HG03432 (cell line): ENCODE measurements around the gene ASPDH.
"Not testable (repeated sequence)": the region's sequence is repeated elsewhere in the genome, so short reads cannot be mapped to it uniquely, and the experiment has no call there.

Source experiments
- ATAC-seq: cut with Tn5 transposase; IDR thresholded peaks from one replicate; pipeline ENCODE4 v1.9.1; 2021; ENCODE audit warnings: mild to moderate bottlenecking, moderate library complexity; ENCODE audit not compliant: unreplicated experiment

ASPDH gene

DNA sequence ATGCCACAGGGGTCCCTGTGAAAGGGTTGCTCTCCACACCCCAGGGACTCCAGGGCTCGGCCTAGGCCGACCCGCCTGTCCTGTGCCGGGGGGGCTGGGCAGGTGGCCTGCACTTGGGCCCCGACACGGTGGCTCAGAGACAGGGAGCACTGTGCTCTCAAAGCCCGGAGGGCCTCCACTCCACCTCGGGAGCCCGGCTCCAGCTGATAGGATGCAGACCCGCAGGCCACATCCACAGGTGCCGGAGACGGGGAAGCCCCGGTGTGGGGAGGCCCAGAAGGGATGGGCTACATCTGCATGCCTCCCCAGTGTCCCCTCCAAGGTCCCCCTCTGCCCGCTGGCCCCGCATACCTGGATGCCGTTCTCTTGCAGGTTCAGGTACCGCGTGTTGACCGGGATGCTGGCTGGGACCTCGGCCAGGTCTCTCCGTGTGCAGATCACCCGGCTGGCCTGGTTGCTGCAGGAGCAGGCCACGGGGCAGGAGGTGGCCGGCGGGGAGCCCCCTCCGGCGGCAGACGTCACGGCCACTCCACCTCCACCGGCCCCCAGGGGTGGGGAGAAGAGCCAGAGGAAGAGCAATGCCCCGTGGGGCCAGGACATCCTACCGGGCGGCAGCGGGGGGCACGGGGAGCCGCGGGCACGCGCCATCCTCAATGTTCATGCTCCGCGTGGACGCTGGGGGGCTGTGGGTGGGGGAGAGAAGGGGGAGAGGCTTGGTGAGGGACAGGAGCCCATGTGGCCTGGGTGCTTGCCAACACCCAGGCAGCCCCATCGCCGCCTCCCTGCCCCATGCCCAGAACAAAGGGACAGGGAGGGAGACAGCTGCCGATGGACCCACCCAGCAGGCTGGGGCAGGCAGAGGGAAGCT, 34.7 kb upstream of the ASPDH start:
- no peak for ATAC-seq

DNA sequence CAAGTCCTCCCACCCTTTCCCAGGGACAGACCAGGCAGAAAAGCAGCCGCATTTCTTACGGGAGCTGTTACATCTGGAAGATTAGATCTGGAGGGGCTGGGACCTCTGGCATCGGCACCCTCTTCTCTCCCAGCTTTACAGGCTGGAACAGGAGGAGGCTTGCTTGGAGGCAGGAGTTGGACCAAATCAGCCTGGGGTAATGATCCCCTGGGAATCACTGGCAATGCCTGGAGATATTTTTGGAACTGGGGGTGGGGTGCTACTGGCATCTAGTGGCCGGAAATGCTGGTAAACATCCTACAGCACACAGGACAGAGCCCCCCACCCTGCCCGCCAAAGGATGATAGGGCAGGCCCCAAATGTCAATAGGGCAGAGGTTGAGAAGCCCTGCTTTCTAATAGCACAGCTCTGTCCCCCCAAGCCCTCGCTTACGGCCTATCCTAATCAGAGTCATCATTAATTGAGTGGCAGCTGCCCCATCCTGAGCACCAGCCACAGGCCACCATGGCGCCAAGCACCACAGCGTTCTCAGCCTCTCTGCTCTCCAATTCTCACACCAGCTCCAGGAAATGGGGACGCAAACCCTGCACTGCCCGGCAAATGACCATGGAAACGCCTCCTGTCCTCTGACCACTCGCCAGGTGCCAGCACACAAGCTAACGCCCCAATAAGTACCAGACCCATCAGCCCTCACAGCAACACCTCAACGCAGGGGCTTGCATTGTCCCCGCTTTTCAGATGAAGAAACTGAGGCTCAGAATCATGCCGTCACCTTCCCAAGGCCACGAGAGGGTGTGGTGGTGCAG, 33.9 kb upstream of the ASPDH start:
- ATAC-seq = no peak

DNA sequence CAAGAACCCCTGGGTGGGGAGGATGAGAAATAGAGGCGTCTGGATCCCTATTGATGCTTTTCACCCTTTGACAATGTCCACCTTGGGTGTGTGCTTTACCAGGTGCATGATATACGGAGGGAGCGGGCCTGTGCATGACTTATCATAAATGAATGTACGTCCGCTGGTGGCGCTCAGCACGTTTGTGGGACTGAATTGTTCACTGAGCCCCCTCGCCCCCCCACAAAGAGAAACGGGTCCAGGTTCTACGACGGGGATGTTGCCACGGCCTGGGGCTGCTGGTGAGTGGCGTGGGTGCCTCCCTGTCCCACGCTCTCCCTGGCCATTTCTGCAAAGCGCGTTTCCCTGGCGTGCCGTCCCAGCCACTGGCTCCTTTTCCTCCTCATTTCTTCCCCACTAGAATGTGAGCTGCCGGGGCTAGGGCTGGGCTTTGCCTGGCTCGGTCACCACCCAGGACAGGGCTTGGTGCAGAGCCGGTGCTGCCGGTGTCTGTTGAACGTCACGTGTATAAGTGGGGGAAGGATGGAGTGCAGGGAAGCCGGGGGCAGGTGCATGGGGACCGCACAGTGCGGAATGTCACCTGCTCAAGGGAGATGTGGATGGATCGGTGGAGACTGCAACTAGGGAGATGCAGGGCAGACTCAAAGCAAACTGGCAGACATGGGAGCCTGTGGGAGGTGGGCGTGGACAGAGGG, 33.0 kb upstream of the ASPDH start:
- no peak for ATAC-seq

DNA sequence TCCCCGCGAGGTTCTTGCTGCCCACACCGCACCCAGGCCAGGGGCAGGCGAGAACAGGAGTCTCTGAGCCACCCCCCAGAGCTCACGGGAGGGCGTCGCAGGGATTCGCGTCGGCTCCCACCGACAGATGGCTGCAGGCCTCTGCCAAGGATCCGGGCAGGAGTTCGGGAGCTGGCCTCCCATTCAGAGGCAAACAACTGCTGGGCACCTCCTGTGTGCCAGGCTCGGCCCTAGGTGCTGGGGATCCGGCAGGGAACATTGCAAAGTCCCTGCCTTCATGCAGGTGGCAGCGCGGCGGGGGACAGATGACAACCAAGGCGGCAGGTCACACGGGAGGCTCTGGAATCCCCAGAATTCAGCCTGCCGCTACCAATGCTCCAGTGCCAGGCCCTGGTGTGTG, 29.2 kb upstream of the ASPDH start:
- no peak for ATAC-seq

DNA sequence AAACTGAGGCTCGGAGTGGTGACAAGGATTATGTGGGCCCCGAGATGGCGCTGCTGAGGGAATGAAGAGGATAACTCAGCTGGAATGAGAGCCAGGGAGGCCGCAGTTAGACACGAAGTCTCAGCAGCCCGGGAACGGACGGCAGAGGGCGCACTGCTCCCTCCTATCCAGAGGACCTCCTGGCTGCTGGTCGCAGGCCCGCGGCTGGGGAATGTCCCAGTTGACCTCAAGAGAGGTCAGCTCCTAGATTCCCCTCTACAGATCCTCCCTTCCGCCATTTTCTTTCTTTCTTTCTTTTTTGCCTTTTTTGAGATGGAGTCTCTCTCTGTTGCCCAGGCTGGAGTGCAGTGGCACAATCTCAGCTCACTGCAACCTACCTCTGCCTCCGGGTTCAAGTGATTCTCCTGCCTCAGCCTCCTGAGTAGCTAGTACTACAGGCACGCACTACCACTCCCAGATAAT, 24.1 kb upstream of the ASPDH start:
- no peak for ATAC-seq

DNA sequence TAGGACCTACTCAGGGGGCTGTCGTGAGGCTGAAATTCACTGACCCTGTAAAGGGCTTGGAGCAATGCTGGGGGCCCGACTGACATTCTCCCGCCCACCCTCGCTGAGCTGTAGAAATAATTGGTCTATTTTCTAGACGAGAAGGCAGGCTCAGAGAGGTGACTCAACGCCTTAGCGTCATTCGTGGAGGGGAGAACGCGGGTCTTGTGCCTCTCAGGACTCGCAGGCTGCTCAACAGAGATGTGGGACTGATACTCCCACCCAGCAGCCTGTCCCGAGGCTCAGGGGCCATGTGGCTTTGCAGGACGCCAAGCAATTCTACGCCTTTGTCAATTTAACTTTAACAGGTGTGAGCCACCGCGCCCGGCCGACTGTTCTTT, 23.6 kb upstream of the ASPDH start:
- no peak for ATAC-seq

DNA sequence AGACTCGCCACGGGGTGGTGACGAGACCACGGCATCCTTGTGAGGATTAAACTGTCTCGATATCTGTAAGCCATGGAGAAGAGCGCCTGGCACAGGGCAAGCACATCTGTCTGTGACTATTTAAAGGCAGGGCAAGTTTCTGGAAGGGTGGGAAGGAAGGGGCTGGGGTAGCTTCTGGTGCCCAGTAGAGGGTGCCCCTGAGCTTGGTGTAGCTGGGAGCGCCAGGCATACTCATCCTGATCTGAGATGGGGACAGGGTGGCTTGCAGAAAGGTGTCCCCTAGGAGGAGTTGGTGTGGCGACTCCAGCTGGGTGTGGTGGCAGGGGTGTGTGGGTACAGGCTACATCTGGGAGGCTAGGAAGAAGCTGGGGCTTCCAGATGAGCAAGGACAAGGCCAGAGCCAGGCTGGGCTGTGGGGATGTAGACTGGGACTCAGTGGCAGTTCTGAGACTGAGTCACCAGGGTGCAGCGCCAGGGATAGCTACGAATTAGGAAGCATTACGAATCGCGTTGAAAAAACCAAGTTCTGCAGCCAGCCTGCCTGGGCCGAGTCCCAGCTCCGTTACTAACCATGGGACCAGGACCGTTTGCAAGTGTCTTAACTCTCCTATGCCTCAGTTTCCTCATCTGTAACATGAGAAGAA, 23.1 kb upstream of the ASPDH start:
- ATAC-seq = no peak

DNA sequence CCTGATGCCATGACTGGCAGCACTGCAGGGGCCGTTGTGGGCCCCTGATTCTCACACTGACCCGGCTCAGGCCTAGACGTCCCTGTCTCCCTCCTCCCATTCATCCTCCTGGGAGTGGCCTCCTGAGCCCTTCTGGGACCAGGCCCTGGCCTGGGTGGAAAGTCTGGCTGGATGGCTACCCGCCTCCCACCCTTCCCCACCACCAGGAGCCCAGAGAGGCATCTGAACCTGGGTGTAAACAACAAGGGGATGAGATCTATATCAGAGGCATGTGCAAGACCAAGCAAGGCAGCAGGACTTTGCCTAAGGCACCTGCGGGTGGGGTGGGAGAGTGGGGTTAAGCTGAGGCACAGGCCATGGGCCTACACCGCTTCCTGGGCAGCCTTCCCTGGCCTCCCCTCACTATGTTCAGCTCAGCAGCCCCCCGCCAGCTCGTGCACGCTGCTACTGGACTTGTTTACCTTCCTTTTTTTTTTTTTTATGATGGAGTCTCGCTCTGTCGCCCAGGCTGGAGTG, 22.0 kb upstream of the ASPDH start:
- no peak for ATAC-seq

DNA sequence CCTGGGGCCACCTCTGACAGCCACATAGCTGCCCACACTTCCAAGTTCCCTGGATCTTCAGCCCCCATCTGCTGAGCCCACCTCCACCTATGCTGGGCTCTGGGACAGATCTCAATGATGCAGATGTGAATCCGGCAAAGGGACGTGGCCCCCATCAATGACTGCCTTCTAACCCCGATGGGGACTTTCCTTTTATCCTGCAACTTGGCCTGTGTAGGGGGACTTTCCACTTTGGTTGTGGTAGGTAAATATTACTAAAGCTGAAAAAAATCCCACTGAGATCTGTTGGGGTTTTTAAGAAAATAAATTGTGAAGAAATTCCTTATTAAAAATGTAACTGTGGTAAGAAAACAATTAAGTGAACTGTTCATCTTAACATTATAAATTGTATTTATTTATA, 20.8 kb upstream of the ASPDH start:
- ATAC-seq = no peak

DNA sequence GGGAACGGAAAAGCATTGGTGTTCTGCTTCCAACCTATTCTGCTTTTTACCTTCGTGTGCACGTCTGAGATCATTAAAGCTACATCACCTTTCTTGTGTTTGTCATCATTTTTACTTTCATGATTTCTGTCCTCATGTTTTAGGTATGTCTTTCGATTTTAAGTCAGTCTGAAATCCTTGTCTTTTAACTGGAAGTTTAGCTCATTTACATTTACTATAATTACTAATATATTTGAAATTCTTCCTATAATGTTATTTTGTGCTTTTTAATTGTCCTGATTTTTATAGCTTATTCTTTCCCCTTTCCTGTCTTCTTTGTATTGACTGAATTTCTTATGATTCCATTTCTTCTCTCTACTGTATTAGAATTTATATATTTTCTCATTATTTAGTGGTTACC, 19.2 kb upstream of the ASPDH start:
- ATAC-seq = no peak

DNA sequence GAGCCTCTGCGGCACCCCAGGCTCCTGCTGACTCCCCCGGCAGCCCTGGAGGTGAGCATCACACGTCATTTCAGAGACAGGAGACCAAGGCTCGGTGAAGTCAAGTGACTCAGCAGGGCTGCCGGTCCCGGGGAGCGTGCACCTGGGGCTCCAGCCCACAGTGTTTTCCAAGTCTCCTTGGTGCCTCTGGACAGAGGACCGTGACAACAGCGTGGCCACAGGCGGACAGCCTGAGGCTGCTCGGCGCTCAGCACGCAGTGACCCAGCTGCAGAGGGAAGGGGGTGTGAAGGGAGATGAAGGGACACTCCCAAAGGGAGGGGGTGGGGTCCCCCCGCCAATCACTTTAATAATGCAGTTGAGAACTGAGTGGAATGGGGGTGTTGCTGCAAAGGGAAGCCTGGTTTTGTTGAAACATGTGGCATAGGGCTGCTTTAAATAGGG, 17.5 kb upstream of the ASPDH start:
- ATAC-seq = no peak

DNA sequence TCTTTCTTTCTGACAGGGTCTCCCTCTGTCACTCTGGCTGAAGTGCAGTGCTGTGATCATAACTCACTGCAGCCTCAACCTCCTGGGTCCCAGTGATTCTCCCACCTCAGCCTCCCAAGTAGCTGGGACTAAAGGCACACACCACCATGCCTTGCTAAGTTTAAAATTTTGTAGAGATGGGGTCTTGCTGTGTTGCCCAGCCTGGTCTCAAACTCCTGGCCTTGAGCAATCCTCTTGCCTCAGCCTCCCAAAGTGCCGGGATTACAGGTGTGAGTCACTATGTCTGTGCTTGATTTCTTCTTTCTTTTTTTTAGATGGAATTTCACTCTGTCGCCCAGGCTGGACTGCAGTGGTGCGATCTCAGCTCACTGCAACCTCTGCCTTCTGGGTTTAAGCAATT, 14.3 kb upstream of the ASPDH start:
- not testable (repeated sequence) for ATAC-seq

DNA sequence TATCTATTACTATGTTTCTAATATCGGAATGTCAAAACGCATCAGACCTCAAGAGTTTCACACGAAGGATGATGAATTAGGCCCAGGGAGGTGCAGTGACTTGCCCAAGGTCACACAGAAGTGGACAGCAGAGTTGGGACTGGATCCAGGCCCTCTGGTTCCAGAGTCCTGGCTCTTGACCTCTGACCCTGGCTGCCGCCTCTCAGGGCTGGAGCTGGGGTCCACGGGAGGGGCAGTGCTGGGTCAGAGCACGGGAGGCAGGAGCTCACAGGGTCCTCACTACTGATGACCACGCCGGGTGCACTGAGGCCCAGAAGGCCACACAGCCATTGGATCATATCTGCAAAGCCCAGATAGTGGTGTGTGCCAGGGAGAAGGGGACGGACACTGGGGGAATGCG, 9.2 kb upstream of the ASPDH start:
- ATAC-seq = no peak

DNA sequence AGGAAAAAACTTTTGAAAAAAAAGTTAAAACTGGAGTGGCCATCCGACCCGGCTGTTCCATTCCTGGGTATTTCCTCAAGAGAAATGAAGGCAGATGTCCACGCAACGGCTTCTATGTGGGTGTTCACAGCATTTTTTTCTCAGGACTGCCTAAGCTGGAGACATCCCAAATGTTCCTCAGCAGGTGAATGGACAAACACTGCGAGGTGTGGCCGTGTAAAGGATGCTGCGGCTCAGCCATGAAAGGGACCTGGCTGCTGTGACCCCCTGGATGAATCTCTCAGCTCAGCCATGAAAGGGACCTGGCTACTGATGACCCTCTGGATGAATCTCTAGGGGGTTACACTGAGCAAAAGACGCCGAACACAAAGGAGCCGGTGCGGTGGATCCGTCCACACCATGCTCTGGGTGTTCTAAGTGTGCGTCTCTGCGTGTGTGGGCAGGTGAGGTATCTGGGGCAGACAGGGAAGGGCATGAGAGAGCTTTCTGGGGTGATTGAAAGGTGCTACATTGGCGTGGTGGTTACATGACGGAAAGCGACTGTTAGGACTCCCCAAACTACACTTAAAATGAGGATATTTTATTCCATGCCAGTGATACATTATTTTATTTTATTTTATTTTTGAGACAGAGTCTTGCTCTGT, 7.2 kb upstream of the ASPDH start:
- ATAC-seq = no peak

DNA sequence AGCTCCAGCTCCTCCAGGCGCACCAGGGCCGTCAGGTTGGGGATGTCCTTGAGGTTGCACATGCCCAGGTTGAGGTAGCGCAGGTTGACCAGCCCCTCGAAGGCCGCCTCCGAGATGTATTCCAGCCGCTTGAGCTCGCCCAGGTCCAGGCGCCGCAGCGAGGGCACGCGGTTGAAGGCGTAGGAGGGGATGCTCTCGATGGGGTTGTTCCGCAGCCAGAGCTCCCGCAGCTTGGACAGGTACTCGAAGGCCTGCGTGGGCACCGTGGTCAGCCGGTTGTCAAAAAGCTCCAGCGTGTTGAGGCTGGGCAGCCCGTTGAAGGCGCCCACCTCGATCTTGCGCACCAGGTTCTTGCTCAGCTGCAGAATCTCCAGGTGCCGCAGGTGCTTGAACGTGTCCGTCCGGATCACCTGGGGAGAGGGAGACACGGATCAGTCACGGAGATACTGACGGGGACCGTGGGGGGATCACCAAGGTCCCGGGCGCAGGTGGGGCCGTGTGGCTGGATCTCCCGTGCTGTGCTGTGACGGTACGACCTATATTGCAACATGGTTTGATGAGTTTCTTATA, 5.4 kb upstream of the ASPDH start:
- ATAC-seq = no peak

DNA sequence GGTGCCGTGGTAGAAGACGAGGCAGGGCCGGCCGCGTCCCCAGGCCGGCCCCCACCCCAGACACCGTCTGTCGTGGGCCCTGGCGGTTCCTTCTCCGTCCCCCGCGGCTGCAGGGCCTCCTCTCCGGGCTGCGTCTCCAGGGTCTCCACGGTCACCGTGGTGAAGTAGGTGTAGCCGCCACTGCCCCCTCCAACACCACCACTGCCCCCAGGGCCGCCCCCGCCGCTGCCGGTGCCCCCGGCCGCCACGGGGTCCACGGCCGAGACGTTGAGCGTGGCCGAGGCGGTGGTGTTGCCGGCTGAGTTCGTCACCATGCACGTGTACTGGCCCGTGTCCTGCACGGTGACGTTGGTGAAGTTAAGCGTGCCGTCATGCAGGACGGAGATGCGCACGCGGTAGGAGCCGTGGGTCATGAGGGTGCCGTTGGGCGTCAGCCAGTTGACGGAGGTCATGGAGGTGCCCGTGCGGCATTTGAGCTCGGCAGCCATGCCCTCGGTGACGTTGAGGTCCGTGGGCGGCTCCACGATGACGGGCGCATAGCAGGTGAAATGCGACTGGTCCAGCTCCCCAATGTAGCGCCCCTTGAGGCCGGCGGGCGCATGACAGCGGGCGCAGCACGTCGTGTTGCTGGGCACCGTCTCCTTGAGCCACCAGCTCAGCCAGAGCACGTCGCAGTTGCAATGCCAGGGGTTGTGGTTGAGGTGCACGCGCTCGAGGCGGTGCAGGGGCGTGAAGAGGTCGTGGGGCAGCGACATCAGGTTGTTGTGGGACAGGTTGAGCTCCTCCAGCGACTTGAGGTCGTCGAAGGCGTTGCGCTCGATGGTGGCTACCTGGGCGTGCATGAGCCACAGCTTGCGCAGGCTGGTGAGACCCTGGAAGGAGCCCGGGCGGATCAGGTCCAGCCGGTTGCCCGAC, 4.6 kb upstream of the ASPDH start:
- no peak for ATAC-seq

DNA sequence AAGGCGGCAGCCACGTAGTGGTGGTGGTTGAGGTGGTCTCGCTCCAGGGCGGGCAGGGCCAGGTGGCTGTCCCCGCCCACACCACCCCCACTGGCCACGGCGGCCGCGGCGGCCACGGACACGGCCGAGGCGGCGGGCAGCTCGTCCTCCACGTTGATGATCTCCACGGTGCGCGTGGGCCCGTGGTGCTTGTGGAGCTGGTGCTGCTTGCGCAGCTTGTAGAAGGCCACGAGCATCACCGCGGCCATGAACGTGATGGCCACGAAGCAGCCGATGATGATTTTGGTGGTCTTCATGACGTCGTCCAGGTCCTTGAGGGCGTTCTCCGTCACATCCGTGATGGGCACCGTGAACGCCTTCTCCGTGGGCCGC, 4.0 kb upstream of the ASPDH start:
- ATAC-seq = no peak

DNA sequence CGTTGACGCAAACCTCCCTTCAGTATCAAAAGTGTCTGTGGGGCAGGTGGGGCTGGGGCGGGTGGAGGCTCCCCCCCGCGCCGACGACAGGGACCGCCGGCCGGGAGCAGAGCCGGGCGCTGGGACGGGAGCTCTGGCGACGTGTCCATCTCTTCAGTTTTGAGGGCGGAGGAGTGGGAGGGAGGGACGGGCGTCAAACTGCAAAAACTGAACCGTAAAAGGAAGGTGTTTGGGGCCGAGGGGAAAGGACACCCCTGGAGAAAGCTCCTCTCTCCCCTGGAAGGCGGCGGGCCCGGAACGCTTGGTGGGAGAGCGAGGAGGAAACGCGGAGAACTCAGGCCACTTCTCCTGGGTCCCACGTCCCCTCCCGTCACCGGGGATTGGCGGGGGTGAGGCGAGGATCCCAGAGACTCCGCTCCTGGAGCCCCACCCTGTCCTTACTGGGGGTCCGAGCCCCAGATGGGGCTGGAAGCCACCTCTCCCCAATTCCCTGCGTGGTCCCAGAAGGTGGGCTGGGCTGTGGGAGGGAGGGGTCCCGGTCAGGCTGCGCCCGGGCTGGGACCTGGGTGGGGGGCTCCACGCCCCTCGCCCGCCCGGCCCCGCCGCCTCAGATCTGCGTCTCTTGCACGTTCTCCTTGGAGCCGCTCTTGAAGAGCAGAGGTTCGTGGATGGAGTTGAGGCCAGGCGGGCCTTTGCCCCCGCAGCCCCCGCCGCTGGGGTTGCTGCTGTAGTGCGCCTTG, 3.4 kb upstream of the ASPDH start:
- ATAC-seq = no peak
